PC-3 (cell line): ENCODE results near the gene TIGD6. TPM values are rescaled to one million over a fixed set of nuclear protein-coding genes. Genes with fewer than 3 reads are reported as not detected.

Experiments
- ATAC-seq: fragments of 200-7000 bp; cut with Tn5 transposase; 2 replicates; pipeline ENCODE4 v1.9.1; 2020; ENCODE audit warnings: mild to moderate bottlenecking, moderate library complexity
- BruUV-seq: library from RNA; stranded (reverse); fragments of 400-500 nt; replicated peaks from 2 replicates; lab custom pipeline; 2021; lab: Mats Ljungman, UMichigan
- CTCF ChIA-PET: fragments of 300-600 bp; sonication (Branson Sonifier 250); formaldehyde crosslinking; loops from one replicate; lab custom pipeline; 2022; ENCODE audit warnings: antibody characterized with exemption; lab: Charles Lee
- POLR2A ChIA-PET: fragments of 300-600 bp; sonication (Branson Sonifier 250); formaldehyde crosslinking; loops from one replicate; lab custom pipeline; 2022; ENCODE audit warnings: antibody characterized with exemption; ENCODE audit not compliant: unreplicated experiment; lab: Charles Lee
- DNase-seq: peaks from one replicate; pipeline ENCODE4 v3.0.0-alpha.2; 2015
- H2AFZ ChIP-seq: fragments of 300-600 bp; sonication (generic); 2 replicates; pipeline ENCODE4 v1.6.0; 2016; ENCODE audit warnings: antibody characterized with exemption, low read length
- H3F3A ChIP-seq: fragments of 300-600 bp; sonication (generic); one replicate; pipeline ENCODE4 v1.6.0; 2017; ENCODE audit warnings: antibody characterized with exemption, low read length, control low read depth, mild to moderate bottlenecking; ENCODE audit not compliant: unreplicated experiment
- H3K27ac ChIP-seq: fragments of 300-600 bp; sonication (generic); 2 replicates; pipeline ENCODE4 v1.5.1; 2016; ENCODE audit warnings: mild to moderate bottlenecking, low read length
- H3K27me3 ChIP-seq: fragments of 300-600 bp; sonication (generic); 2 replicates; pipeline ENCODE4 v1.6.1; 2016; ENCODE audit warnings: low read length, mixed read lengths
- H3K36me3 ChIP-seq: fragments of 300-600 bp; sonication (generic); 2 replicates; pipeline ENCODE4 v1.6.1; 2016; ENCODE audit warnings: low read depth, mixed run types, low read length, mixed read lengths
- H3K4me1 ChIP-seq: fragments of 300-600 bp; sonication (generic); 2 replicates; pipeline ENCODE4 v1.5.1; 2016; ENCODE audit warnings: low read length; ENCODE audit not compliant: insufficient read depth
- H3K4me2 ChIP-seq: fragments of 300-600 bp; sonication (generic); 2 replicates; pipeline ENCODE4 v1.6.0; 2016; ENCODE audit warnings: low read length
- H3K4me3 ChIP-seq: fragments of 300-600 bp; sonication (generic); 2 replicates; pipeline ENCODE4 v1.5.1; 2016; ENCODE audit warnings: mild to moderate bottlenecking, low read length, mixed read lengths
- H3K79me2 ChIP-seq: fragments of 300-600 bp; sonication (generic); 2 replicates; pipeline ENCODE4 v1.6.1; 2017; ENCODE audit warnings: low read length, mixed read lengths
- H3K9ac ChIP-seq: fragments of 300-600 bp; sonication (generic); 2 replicates; pipeline ENCODE4 v1.6.0; 2016; ENCODE audit warnings: mild to moderate bottlenecking, low read length
- H3K9me2 ChIP-seq: fragments of 300-600 bp; sonication (generic); replicated peaks from 2 replicates; pipeline ENCODE4 v1.6.1; 2016; ENCODE audit warnings: mixed run types, low read length, mixed read lengths
- H3K9me3 ChIP-seq: fragments of 300-600 bp; sonication (generic); 2 replicates; pipeline ENCODE4 v1.6.1; 2016; ENCODE audit warnings: low read length, mixed read lengths
- H4K20me1 ChIP-seq: fragments of 300-600 bp; sonication (generic); 2 replicates; pipeline ENCODE4 v1.6.1; 2016; ENCODE audit warnings: low read length, mixed read lengths
- CTCF ChIP-seq: fragments of 300-600 bp; sonication (generic); conservative IDR thresholded peaks from 2 replicates; pipeline ENCODE4 v1.5.1; 2017; ENCODE audit warnings: antibody characterized with exemption, low read depth, mild to moderate bottlenecking, low read length
- EZH2 ChIP-seq: fragments of 300-600 bp; sonication (generic); IDR thresholded peaks from one replicate; pipeline ENCODE4 v1.6.1; 2017; ENCODE audit warnings: antibody characterized with exemption, mild to moderate bottlenecking, low read length; ENCODE audit not compliant: unreplicated experiment
- EZH2phosphoT487 ChIP-seq: fragments of 300-600 bp; sonication (generic); IDR thresholded peaks from 2 replicates; pipeline ENCODE4 v1.6.1; 2018; ENCODE audit warnings: mild to moderate bottlenecking, antibody characterized with exemption, low read length, borderline replicate concordance
- intact Hi-C: fragments of 100-400 bp; cut with micrococcal nuclease; formaldehyde crosslinking; loops from 2 replicates; pipeline ENCODE4 v1.9.0; 2023
- total RNA-seq: library from RNA; depleted of rRNA; stranded (reverse); fragments of >200 nt; gene quantifications from 2 replicates; pipeline ENCODE4 v1.2.3, GENCODE V29; 2014

TIGD6 gene
- total RNA-seq, 1 experiment from 2014 or later: 3.8 TPM

GRCh38 chr5:150036513-150036912, 36.1 kb upstream of the TIGD6 start:
- Histone ChIP-seq H3K36me3 (peaks cover 92% of the 10 kb centered on the region), H3K4me1 (peaks cover 21% of the 10 kb centered on the region)
- CTCF ChIA-PET: no interaction called here

GRCh38 chr5:150035139-150035895, 34.9 kb upstream of the TIGD6 start:
- H3K4me3 ChIP-seq: no peak overlapping the region
- no TSS peak for BruUV-seq
- ChIA-PET POLR2A (no interaction called here), CTCF (interaction anchor here (0.5 kb wide), 1 partner anchor 14 kb away, joined by 4 read pairs; no protein-coding TSS in a partner anchor)
- H3K27me3 ChIP-seq: no peaks in the 10 kb centered on the region
- H4K20me1 ChIP-seq: no peaks in the 10 kb centered on the region
- peaks cover 92% of the 10 kb centered on the region for H3K36me3 ChIP-seq
- no peak overlapping the region for H3K27ac ChIP-seq
- intact Hi-C loops: loop anchor here (5.0 kb wide), 1 partner anchor 33 kb away; the partner anchor contains the start of genes HMGXB3 and TIGD6
- no peaks in the 10 kb centered on the region for H3F3A ChIP-seq
- ATAC-seq: no peak
- no peak overlapping the region for H3K9ac ChIP-seq
- peaks cover 14% of the 10 kb centered on the region for H3K4me1 ChIP-seq
- H3K9me3 ChIP-seq: no peaks in the 10 kb centered on the region
- DNase-seq: no peak
- H3K9me2 ChIP-seq: no peaks in the 10 kb centered on the region
- H3K79me2 ChIP-seq: peaks cover 4% of the 10 kb centered on the region; the same call in 1 of the 2 replicates
- H3K4me2 ChIP-seq: no peak overlapping the region
- TF ChIP-seq EZH2: no peak
- TF ChIP-seq EZH2phosphoT487: no peak
- no peak for TF ChIP-seq CTCF
- no peak overlapping the region for H2AFZ ChIP-seq

More at GRCh38 chr5:150036513-150036912, 36.1 kb upstream of the TIGD6 start:
- Histone ChIP-seq H3K4me2 (peak overlapping the region; percentile 29), H3F3A (no peaks in the 10 kb centered on the region), H3K9me3 (no peaks in the 10 kb centered on the region), H4K20me1 (no peaks in the 10 kb centered on the region), H3K9me2 (no peaks in the 10 kb centered on the region), H3K9ac (no peak overlapping the region), H2AFZ (no peak overlapping the region), H3K79me2 (peaks cover 4% of the 10 kb centered on the region; the same call in 1 of the 2 replicates), H3K27ac (peak overlapping the region; percentile 27), H3K27me3 (no peaks in the 10 kb centered on the region), H3K4me3 (no peak overlapping the region)
- POLR2A ChIA-PET: interaction anchor here (0.6 kb wide), 2 partner anchors 14 to 184 kb away, joined by 4 to 5 read pairs; no protein-coding TSS in a partner anchor
- ATAC-seq (peak; percentile 99), DNase-seq (peak; percentile 88)
- intact Hi-C loops: loop anchor here (5.0 kb wide), 1 partner anchor 34 kb away; the partner anchor contains the start of genes HMGXB3 and TIGD6
- BruUV-seq: no TSS peak
- TF ChIP-seq EZH2 (no peak), CTCF (no peak), EZH2phosphoT487 (no peak)

GRCh38 chr5:150034662-150035061, 34.2 kb upstream of the TIGD6 start:
- no peak for ATAC-seq
- Histone ChIP-seq H3K27ac (no peak overlapping the region), H3K4me3 (no peak overlapping the region), H3K9ac (no peak overlapping the region), H3K27me3 (no peaks in the 10 kb centered on the region), H4K20me1 (no peaks in the 10 kb centered on the region), H2AFZ (no peak overlapping the region), H3K4me1 (peaks cover 14% of the 10 kb centered on the region), H3K9me3 (no peaks in the 10 kb centered on the region), H3K9me2 (no peaks in the 10 kb centered on the region), H3F3A (no peaks in the 10 kb centered on the region), H3K79me2 (peaks cover 4% of the 10 kb centered on the region; the same call in 1 of the 2 replicates), H3K4me2 (no peak overlapping the region), H3K36me3 (peaks cover 92% of the 10 kb centered on the region)
- ChIA-PET CTCF (interaction anchor here (0.5 kb wide), 1 partner anchor 13 kb away, joined by 4 read pairs; no protein-coding TSS in a partner anchor), POLR2A (interaction anchor here (0.5 kb wide), 1 partner anchor 474 kb away, joined by 14 read pairs; no protein-coding TSS in a partner anchor)
- no TSS peak for BruUV-seq
- intact Hi-C loops: loop anchor here (5.0 kb wide), 1 partner anchor 32 kb away; the partner anchor contains the start of genes HMGXB3 and TIGD6
- TF ChIP-seq CTCF: no peak
- no peak for TF ChIP-seq EZH2phosphoT487
- no peak for TF ChIP-seq EZH2
- no peak for DNase-seq
